Gastrocnemius medialis (tissue), 4 donors: Measurements from ENCODE around the gene SOWAHB.

Source experiments
- POLR2A ChIP-seq, 2 donors: fragments of 450-650 bp; IDR thresholded peaks; one replicate each; pipeline ENCODE4 v1.6.1; 2017; ENCODE audit warnings: antibody characterized with exemption in 2 of 2, mild to moderate bottlenecking in 2 of 2, moderate library complexity in 2 of 2
- TF ChIP-seq, protein P1 (sequence below), 5 experiments: fragments of 450-650 bp in 3 of 5; fragments of 200-600 bp in 2 of 5; sonication (generic) in 2 of 5; IDR thresholded peaks in 4 of 5; conservative IDR thresholded peaks in 1 of 5; 1 replicate in 4 of 5; 2 replicates in 1 of 5; pipeline ENCODE4 v1.5.1; 2016 to 2019; ENCODE audit warnings: antibody characterized with exemption in 5 of 5, mild to moderate bottlenecking in 3 of 5, moderate library complexity in 3 of 5

DNA sequence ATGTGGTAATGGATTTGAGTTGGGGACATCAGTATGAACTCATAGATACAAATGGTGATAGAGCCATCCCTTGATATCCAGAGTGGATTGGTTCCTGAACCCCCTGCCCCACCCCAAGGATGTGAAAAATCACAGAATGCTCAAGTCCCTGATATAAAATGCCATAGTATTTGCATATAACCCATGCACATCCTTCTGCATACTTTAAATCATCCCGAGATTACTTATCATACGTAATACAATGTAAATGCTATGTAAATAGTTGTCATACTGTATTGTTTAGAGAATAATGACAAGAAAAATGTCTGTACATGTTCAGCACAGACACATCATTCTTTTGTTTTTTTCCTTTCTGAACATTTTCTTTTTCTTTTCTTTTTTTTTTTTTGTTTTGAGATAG, 32.7 kb upstream of the SOWAHB start:
- TF ChIP-seq, protein P1, sequence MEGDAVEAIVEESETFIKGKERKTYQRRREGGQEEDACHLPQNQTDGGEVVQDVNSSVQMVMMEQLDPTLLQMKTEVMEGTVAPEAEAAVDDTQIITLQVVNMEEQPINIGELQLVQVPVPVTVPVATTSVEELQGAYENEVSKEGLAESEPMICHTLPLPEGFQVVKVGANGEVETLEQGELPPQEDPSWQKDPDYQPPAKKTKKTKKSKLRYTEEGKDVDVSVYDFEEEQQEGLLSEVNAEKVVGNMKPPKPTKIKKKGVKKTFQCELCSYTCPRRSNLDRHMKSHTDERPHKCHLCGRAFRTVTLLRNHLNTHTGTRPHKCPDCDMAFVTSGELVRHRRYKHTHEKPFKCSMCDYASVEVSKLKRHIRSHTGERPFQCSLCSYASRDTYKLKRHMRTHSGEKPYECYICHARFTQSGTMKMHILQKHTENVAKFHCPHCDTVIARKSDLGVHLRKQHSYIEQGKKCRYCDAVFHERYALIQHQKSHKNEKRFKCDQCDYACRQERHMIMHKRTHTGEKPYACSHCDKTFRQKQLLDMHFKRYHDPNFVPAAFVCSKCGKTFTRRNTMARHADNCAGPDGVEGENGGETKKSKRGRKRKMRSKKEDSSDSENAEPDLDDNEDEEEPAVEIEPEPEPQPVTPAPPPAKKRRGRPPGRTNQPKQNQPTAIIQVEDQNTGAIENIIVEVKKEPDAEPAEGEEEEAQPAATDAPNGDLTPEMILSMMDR (IDR thresholded peaks at IDR 0.05 in 4 of 5, conservative IDR thresholded peaks at IDR 0.05 in 1 of 5): no peak
- no peak for TF ChIP-seq POLR2A (IDR thresholded peaks at IDR 0.05)
